Parathyroid adenoma (tissue), 2 donors: ENCODE results near the gene ZNF484.
"Not testable (repeated sequence)": the region's sequence is repeated elsewhere in the genome, so short reads cannot be mapped to it uniquely, and the experiment has no call there.

Experiments
- H2AFZ ChIP-seq: fragments of 300-600 bp; sonication (generic); one replicate; pipeline ENCODE4 v1.7.0; 2017; ENCODE audit warnings: antibody characterized with exemption, mild to moderate bottlenecking
- H3K27ac ChIP-seq: fragments of 300-600 bp; sonication (generic); one replicate; pipeline ENCODE4 v1.7.0; 2017
- H3K27me3 ChIP-seq: fragments of 300-600 bp; sonication (generic); one replicate; pipeline ENCODE4 v1.7.0; 2017; ENCODE audit warnings: low read length; ENCODE audit not compliant: control insufficient read depth, insufficient read depth
- H3K36me3 ChIP-seq: fragments of 300-600 bp; sonication (generic); one replicate; pipeline ENCODE4 v1.7.0; 2017; ENCODE audit warnings: low read length; ENCODE audit not compliant: control insufficient read depth, insufficient read depth
- H3K4me1 ChIP-seq: fragments of 300-600 bp; sonication (generic); one replicate; pipeline ENCODE4 v1.7.0; 2017; ENCODE audit warnings: control low read depth
- H3K4me2 ChIP-seq: fragments of 300-600 bp; sonication (generic); one replicate; pipeline ENCODE4 v1.7.0; 2017; ENCODE audit warnings: low read length
- H3K4me3 ChIP-seq: fragments of 300-600 bp; sonication (generic); one replicate; pipeline ENCODE4 v1.7.0; 2017; ENCODE audit warnings: low read depth, low read length
- H3K79me2 ChIP-seq: fragments of 300-600 bp; sonication (generic); one replicate; pipeline ENCODE4 v1.7.0; 2017; ENCODE audit warnings: control low read depth
- H3K9ac ChIP-seq: fragments of 300-600 bp; sonication (generic); one replicate; pipeline ENCODE4 v1.7.0; 2017; ENCODE audit warnings: mild to moderate bottlenecking
- H3K9me3 ChIP-seq: fragments of 300-600 bp; sonication (generic); one replicate; pipeline ENCODE4 v1.7.0; 2017; ENCODE audit warnings: low read length; ENCODE audit not compliant: control insufficient read depth
- TF ChIP-seq, protein P1 (sequence below): fragments of 300-600 bp; sonication (generic); IDR thresholded peaks from one replicate; pipeline ENCODE4 v1.7.0; 2017; ENCODE audit warnings: antibody characterized with exemption, mild to moderate bottlenecking
- donor health status: primary hyperparathyroidism.

Gene ZNF484

DNA sequence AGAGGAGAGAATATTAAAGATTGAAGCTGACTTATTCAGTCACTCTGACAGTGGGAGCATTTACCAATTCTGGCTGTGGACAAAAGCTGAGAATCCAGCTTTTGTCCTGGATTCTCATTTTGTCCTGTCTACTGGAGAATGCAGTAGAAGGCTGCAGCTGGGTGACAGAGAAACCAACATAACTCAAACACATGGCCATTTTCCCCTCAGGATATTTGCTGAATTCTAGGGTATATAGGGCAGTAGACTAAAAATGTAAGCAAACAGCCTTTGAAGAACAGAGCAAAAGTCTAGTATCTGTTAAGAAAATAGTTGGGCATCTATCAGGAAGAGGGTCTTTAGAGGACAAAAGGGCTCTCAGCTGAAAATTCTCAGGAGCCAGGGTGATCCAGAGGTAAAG is 20.6 kb downstream of the ZNF484 start:
- Histone ChIP-seq H3K36me3 (no peaks in the 10 kb centered on the region), H3K4me1 (no peaks in the 10 kb centered on the region)
- TF ChIP-seq, protein P1, sequence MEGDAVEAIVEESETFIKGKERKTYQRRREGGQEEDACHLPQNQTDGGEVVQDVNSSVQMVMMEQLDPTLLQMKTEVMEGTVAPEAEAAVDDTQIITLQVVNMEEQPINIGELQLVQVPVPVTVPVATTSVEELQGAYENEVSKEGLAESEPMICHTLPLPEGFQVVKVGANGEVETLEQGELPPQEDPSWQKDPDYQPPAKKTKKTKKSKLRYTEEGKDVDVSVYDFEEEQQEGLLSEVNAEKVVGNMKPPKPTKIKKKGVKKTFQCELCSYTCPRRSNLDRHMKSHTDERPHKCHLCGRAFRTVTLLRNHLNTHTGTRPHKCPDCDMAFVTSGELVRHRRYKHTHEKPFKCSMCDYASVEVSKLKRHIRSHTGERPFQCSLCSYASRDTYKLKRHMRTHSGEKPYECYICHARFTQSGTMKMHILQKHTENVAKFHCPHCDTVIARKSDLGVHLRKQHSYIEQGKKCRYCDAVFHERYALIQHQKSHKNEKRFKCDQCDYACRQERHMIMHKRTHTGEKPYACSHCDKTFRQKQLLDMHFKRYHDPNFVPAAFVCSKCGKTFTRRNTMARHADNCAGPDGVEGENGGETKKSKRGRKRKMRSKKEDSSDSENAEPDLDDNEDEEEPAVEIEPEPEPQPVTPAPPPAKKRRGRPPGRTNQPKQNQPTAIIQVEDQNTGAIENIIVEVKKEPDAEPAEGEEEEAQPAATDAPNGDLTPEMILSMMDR = no peak

DNA sequence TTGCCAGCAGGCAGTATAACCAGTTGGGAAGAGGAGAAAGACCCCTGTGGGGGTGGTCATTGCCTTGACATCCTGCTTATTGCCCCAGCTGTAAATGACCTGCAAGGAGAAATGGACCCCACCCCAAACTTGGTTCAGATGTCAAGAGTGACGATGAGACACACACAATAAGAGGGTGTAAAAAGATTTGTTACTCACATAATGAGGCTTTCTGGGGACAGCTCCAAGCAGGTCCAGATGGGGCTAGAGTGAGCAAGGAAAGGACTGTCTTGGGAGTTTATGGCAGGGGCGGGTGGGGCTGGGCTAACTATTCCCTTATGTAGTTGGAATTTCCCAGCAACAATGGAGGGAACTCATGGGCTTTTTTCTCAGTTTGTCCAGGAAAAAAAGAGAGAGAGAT is 24.1 kb downstream of the ZNF484 start:
- H3K79me2 ChIP-seq = no peaks in the 10 kb centered on the region
- H3K36me3 ChIP-seq = no peaks in the 10 kb centered on the region
- no peak overlapping the region for H3K27ac ChIP-seq
- no peak overlapping the region for H3K4me3 ChIP-seq
- TF ChIP-seq, protein P1 = no peak
- H3K4me1 ChIP-seq = no peaks in the 10 kb centered on the region
- no peak overlapping the region for H3K4me2 ChIP-seq
- no peak overlapping the region for H3K9ac ChIP-seq
- no peaks in the 10 kb centered on the region for H3K9me3 ChIP-seq
- no peak overlapping the region for H2AFZ ChIP-seq
- H3K27me3 ChIP-seq = no peaks in the 10 kb centered on the region

More for the DNA sequence above, 20.6 kb downstream of the ZNF484 start:
- H3K27ac ChIP-seq = no peak overlapping the region
- H3K4me2 ChIP-seq = no peak overlapping the region
- H3K4me3 ChIP-seq = no peak overlapping the region
- H3K79me2 ChIP-seq = no peaks in the 10 kb centered on the region
- no peaks in the 10 kb centered on the region for H3K27me3 ChIP-seq
- H3K9ac ChIP-seq = no peak overlapping the region
- no peak overlapping the region for H2AFZ ChIP-seq
- H3K9me3 ChIP-seq = no peaks in the 10 kb centered on the region

DNA sequence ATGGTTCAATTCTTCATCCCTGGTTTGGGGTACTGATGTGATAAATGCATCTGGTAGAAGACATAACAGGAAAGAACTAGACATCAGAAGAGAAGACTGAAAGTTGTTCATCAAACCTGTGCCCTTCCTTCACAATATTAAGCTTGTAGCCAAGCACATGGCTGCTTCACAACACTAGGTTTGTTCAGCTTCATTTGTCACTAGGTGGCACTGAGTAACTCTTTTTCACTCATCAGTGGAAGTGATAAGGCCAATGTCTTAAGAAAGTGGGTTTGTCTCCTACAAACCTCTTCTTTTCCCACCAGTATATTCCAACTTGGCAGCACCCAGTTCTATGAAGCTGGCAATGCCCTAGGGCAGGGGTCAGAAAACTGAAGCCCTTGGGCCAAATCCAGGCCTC is 26.9 kb downstream of the ZNF484 start:
- Histone ChIP-seq H3K36me3 (peaks cover 15% of the 10 kb centered on the region), H2AFZ (no peak overlapping the region), H3K4me2 (no peak overlapping the region), H3K27ac (no peak overlapping the region), H3K9me3 (peaks cover under 1% of the 10 kb centered on the region), H3K9ac (no peak overlapping the region), H3K4me3 (no peak overlapping the region), H3K79me2 (no peaks in the 10 kb centered on the region), H3K27me3 (no peaks in the 10 kb centered on the region), H3K4me1 (no peaks in the 10 kb centered on the region)
- TF ChIP-seq, protein P1 = no peak

DNA sequence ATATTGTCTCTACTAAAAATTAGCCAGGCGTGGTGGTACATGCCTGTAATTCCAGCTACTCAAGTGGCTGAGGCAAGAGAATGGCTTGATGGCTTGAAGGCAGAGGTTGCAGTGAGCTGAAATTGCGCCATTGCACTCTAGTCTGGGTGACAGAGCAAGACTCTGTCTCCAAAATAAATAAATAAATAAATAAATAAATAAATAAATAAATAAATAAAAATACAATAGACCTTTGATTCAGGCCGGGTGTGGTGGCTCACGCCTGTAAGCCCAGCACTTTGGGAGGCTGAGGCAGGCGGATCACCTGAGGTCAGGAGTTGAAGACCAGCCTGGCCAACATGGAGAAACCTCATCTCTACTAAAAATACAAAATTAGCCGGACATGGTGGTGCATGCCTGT is 29.1 kb downstream of the ZNF484 start:
- not testable (repeated sequence) for H3K27ac ChIP-seq

DNA sequence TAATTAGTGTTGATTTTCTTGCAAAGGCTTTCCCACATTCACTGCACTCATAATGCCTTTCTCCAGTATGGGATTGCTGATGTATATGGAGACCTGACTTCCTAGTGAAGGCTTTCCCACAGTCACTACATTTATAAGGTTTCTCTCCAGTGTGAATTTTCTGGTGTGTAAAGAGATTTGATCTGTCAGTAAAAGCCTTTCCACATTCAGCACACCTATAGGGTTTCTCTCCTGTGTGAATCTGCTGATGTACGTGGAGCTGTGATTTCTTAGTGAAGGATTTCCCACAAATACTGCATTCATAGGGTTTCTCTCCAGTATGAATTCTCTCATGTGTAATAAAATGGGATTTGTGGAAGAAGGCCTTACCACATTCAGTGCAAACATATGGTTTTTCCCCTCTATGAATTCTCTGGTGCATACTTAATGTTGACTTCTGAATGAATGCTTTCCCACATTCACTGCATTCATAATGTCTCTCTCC is 31.1 kb downstream of the ZNF484 start:
- Histone ChIP-seq H3K36me3 (peaks cover 15% of the 10 kb centered on the region), H3K27ac (no peak overlapping the region), H2AFZ (no peak overlapping the region), H3K4me1 (no peaks in the 10 kb centered on the region), H3K4me3 (no peak overlapping the region), H3K79me2 (no peaks in the 10 kb centered on the region), H3K9ac (no peak overlapping the region), H3K9me3 (peaks cover 2% of the 10 kb centered on the region), H3K4me2 (no peak overlapping the region), H3K27me3 (no peaks in the 10 kb centered on the region)
- TF ChIP-seq, protein P1 = no peak

More for the DNA sequence above, 29.1 kb downstream of the ZNF484 start:
- peaks cover 15% of the 10 kb centered on the region for H3K36me3 ChIP-seq
- H3K4me1 ChIP-seq, H3K27me3 ChIP-seq, H3K9me3 ChIP-seq, H3K79me2 ChIP-seq, H3K9ac ChIP-seq, H2AFZ ChIP-seq, H3K4me2 ChIP-seq, H3K4me3 ChIP-seq: not testable (repeated sequence)

DNA sequence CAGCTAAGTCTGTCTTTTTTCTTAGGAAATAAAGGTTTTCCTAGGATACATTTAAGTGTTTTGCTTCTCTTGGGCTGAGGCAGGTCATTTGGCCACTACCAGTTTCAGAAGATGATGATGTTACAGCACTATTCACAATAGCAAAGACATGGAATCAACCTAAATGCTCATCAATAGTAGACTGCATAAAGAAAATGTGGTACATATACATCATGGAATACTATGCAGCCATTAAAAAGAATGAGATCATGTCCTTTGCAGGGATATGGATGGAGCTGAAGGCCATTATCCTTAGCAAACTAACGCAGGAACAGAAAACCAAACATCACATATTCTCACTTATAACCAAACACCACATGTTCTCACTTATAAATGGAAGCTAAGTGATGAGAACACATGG is 39.4 kb downstream of the ZNF484 start:
- H3K4me1 ChIP-seq, H3K27me3 ChIP-seq, H3K9me3 ChIP-seq: not testable (repeated sequence)

More for the DNA sequence above, 39.4 kb downstream of the ZNF484 start:
- H3K4me2 ChIP-seq, H3K27ac ChIP-seq, H3K9ac ChIP-seq, H2AFZ ChIP-seq, H3K4me3 ChIP-seq, H3K36me3 ChIP-seq, H3K79me2 ChIP-seq: not testable (repeated sequence)
